K562 (cell line): ENCODE results near the gene CDC45. TPM values are rescaled to one million over a fixed set of nuclear protein-coding genes. Genes with fewer than 3 reads are reported as not detected.
A peak's percentile ranks its signal among the peaks of the same experiment; 100 is the strongest.

ENCODE experiments used
- MEF2D ChIP-seq: conservative IDR thresholded peaks from 2 replicates; pipeline ENCODE4 v1.6.1; 2016; ENCODE audit warnings: low read depth, missing genetic modification characterization, missing compliant biosample characterization
- SIN3A ChIP-seq, 2 experiments: fragments of 150-350 bp in 1 of 2; IDR thresholded peaks; 2 replicates each; pipeline ENCODE4 v1.6.1; 2011 to 2016; ENCODE audit warnings: borderline replicate concordance in 2 of 2, low read depth in 2 of 2, low read length in 2 of 2, mild to moderate bottlenecking in 2 of 2, moderate library complexity in 2 of 2; ENCODE audit not compliant: control insufficient read depth in 1 of 2
- SIX5 ChIP-seq, 2 experiments: IDR thresholded peaks; 2 replicates each; pipeline ENCODE4 v1.6.1; 2011; ENCODE audit warnings: low read length in 2 of 2, borderline replicate concordance in 1 of 2, low read depth in 1 of 2, mild to moderate bottlenecking in 1 of 2, moderate library complexity in 1 of 2; ENCODE audit not compliant: insufficient read depth in 1 of 2
- SREBF1 ChIP-seq: fragments of 150-350 bp; IDR thresholded peaks from 2 replicates; pipeline ENCODE4 v1.6.1; 2014; ENCODE audit warnings: antibody characterized with exemption, low read depth, low read length, borderline replicate concordance
- TCF15 ChIP-seq: fragments of 250-450 bp; sonication (Bioruptor Pico); IDR thresholded peaks from 2 replicates; pipeline ENCODE4 v1.8.0; 2022; ENCODE audit warnings: moderate library complexity, mild to moderate bottlenecking, inconsistent platforms
- TSHZ1 ChIP-seq: fragments of 250-450 bp; sonication (Bioruptor Pico); IDR thresholded peaks from 2 replicates; pipeline ENCODE4 v1.4.0; 2020; ENCODE audit warnings: mild to moderate bottlenecking, moderate library complexity
- ZBTB1 ChIP-seq: sonication (generic); formaldehyde crosslinking; IDR thresholded peaks from 2 replicates; pipeline ENCODE4 v1.8.1; 2023; ENCODE audit warnings: missing genetic modification reagents, low read depth, mild to moderate bottlenecking, borderline replicate concordance
- ZNF316 ChIP-seq: fragments of 450-650 bp; IDR thresholded peaks from 2 replicates; pipeline ENCODE4 v1.6.1; 2016
- ZNF318 ChIP-seq, 2 experiments: fragments of 450-650 bp; IDR thresholded peaks; 2 replicates each; pipeline ENCODE4 v1.6.1; 2016; ENCODE audit warnings: mild to moderate bottlenecking in 2 of 2, borderline replicate concordance in 1 of 2, low read depth in 1 of 2, moderate library complexity in 1 of 2
- ZNF639 ChIP-seq, 2 experiments: fragments of 200-800 bp in 1 of 2; sonication (Bioruptor generic) in 1 of 2; sonication (generic) in 1 of 2; formaldehyde crosslinking in 1 of 2; IDR thresholded peaks in 1 of 2; conservative IDR thresholded peaks in 1 of 2; 2 replicates each; pipeline versions ENCODE4 v1.5.0 to v1.6.1; 2016 to 2020; ENCODE audit warnings: missing compliant biosample characterization in 1 of 2, missing genetic modification characterization in 1 of 2, missing genetic modification reagents in 1 of 2
- ZNF778 ChIP-seq: fragments of 450-650 bp; formaldehyde crosslinking; IDR thresholded peaks from 2 replicates; pipeline ENCODE4 v1.4.0; 2020; ENCODE audit warnings: mild to moderate bottlenecking, moderate library complexity
- polyA plus RNA-seq, 8 experiments: library from polyadenylated mRNA; depleted of rRNA in 4 of 8; stranded (reverse) in 5 of 8; unstranded in 3 of 8; fragments of >200 nt; fragmentation: Nextera tagmentation in 2 of 8; fragmentation: Illumina TruSeq in 1 of 8; extraction: Ambion mirVana in 2 of 8; extraction: Trizol in 1 of 8; gene quantifications; 2 replicates each; pipeline versions ENCODE4 v1.2.1 to v1.2.3, GENCODE V29; 2011 to 2014; ENCODE audit warnings: inconsistent platforms in 1 of 8, missing spikeins in 1 of 8
- total RNA-seq, 7 experiments: library from RNA; depleted of rRNA in 6 of 7; stranded (reverse); fragments of >200 nt in 6 of 7; fragmentation: Illumina TruSeq in 2 of 7; extraction: Trizol in 2 of 7; gene quantifications; 2 replicates each; pipeline versions ENCODE4 v1.2.1 to v1.2.3, GENCODE V29; 2011 to 2021; ENCODE audit warnings: low replicate concordance in 1 of 7

CDC45 gene
- total and polyA plus RNA-seq, 9 of the 15 experiments (the other 6 are each of a cell fraction or from before 2014, with no cell fraction given) = 251 to 580 (median 410) TPM

- TF ChIP-seq SIX5 (IDR thresholded peaks at IDR 0.05; ENCODE audit: borderline replicate concordance in 1 of 2, insufficient read depth in 1 of 2, low read depth in 1 of 2, low read length in 2 of 2) (no peak), TCF15 (CRISPR knock-in tag) (no peak), TSHZ1 (CRISPR knock-in tag) (no peak), SIN3A (IDR thresholded peaks at IDR 0.05; ENCODE audit: borderline replicate concordance in 2 of 2, control insufficient read depth in 1 of 2, low read depth in 2 of 2, low read length in 2 of 2) (no peak), ZNF639 (CRISPR knock-in tag; conservative IDR thresholded peaks at IDR 0.05 in 1 of 2, IDR thresholded peaks at IDR 0.05 in 1 of 2) (0 out of 4 replicates have a peak, but pooled peaks of 1 of the 2 experiments have one; percentile 37), ZBTB1 (0 out of 2 replicates have a peak, but pooled peaks have one; percentile 20), ZNF316 (no peak), SREBF1 (no peak; the same call in 1 of the 2 replicates), ZNF778 (CRISPR knock-in tag) (no peak), ZNF318 (IDR thresholded peaks at IDR 0.05; ENCODE audit: borderline replicate concordance in 1 of 2, low read depth in 1 of 2) (no peak), MEF2D (no peak)
Observed at GRCh38 chr22:19498154-19498865, 18.6 kb downstream of the CDC45 start (continued).
